Lower lobe of right lung (tissue), 2 donors: ENCODE measurements around the gene MXD3. TPM values are rescaled to one million over a fixed set of nuclear protein-coding genes. Genes with fewer than 3 reads are reported as not detected.

Source experiments
- ATAC-seq, 2 donors: fragments of 200-7000 bp; cut with Tn5 transposase; one replicate each; pipeline ENCODE4 v1.9.1; 2020 to 2022; ENCODE audit warnings: mild to moderate bottlenecking in 2 of 2, moderate library complexity in 2 of 2
- DNase-seq: peaks from one replicate; pipeline ENCODE4 v3.0.0-alpha.2; 2020
- H3K27ac ChIP-seq: fragments of 200-600 bp; one replicate; pipeline ENCODE4 v1.8.0; 2022
- H3K27me3 ChIP-seq: fragments of 200-600 bp; one replicate; pipeline ENCODE4 v1.8.0; 2022; ENCODE audit warnings: low read depth
- H3K36me3 ChIP-seq: fragments of 200-600 bp; one replicate; pipeline ENCODE4 v1.8.0; 2022; ENCODE audit warnings: mild to moderate bottlenecking
- H3K4me1 ChIP-seq: fragments of 200-600 bp; one replicate; pipeline ENCODE4 v1.8.0; 2022
- H3K4me3 ChIP-seq: fragments of 200-600 bp; one replicate; pipeline ENCODE4 v1.8.0; 2022; ENCODE audit warnings: mild to moderate bottlenecking
- H3K9me3 ChIP-seq: fragments of 200-600 bp; one replicate; pipeline ENCODE4 v1.8.0; 2022
- intact Hi-C: fragments of 100-400 bp; cut with DNase I; formaldehyde crosslinking; loops from one replicate; pipeline ENCODE4 v1.11.0; 2022
- total RNA-seq: library from RNA; stranded (reverse); fragmentation: NEBNext Ultra II Directional; extraction: Animal tissue kit (Norgen Biotek cat#: 25700); gene quantifications from one replicate; pipeline ENCODE4 v1.2.1, GENCODE V29; 2021
- TF ChIP-seq, protein P1 (sequence below): fragments of 200-600 bp; IDR thresholded peaks from one replicate; pipeline ENCODE4 v1.8.0; 2022; ENCODE audit warnings: antibody characterized with exemption, mild to moderate bottlenecking
- donor health status: DM: no; HTN: yes; CAD: no; lungs with severe emphysema.

MXD3 gene
- total RNA-seq, 1 donor from 2014 or later: 10.8 TPM

DNA sequence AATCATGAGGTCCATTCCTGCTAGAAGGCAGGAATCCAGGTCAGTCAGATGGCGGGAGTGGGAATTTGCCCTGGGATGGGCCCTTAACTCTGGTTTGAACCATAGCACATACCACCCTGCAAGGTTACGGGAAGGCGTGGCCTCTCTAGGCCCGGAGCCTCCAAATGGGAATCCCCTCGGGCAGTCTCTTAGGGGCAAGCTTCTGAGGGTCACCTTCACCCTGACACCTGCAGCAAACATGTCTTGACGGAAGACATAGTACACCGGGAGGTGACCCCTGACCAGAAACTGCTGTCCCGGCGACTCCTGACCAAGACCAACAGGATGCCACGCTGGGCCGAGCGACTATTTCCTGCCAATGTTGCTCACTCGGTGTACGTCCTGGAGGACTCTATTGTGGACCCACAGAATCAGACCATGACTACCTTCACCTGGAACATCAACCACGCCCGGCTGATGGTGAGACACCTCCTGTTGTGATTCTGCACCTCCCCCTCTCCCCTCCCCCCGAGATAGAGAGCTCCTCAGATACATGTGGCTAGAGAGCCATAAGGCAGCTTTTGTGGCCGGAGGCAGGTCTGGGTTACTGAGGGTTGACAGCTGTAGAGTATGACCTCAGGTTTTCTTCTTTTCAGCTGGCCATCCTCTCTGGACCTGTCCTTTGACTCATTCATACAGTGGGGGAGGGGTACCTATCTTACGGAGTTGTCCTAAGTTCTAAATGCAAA, 7.1 kb downstream of the MXD3 start:
- H3K9me3 ChIP-seq: no peaks in the 10 kb centered on the region
- H3K27ac ChIP-seq: peak overlapping the region; percentile 91
- peak overlapping the region; percentile 100 for H3K4me3 ChIP-seq
- TF ChIP-seq, protein P1, sequence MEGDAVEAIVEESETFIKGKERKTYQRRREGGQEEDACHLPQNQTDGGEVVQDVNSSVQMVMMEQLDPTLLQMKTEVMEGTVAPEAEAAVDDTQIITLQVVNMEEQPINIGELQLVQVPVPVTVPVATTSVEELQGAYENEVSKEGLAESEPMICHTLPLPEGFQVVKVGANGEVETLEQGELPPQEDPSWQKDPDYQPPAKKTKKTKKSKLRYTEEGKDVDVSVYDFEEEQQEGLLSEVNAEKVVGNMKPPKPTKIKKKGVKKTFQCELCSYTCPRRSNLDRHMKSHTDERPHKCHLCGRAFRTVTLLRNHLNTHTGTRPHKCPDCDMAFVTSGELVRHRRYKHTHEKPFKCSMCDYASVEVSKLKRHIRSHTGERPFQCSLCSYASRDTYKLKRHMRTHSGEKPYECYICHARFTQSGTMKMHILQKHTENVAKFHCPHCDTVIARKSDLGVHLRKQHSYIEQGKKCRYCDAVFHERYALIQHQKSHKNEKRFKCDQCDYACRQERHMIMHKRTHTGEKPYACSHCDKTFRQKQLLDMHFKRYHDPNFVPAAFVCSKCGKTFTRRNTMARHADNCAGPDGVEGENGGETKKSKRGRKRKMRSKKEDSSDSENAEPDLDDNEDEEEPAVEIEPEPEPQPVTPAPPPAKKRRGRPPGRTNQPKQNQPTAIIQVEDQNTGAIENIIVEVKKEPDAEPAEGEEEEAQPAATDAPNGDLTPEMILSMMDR: no peak
- peaks cover 78% of the 10 kb centered on the region for H3K4me1 ChIP-seq
- intact Hi-C loops: no loop called here
- no peak for ATAC-seq
- peaks cover 38% of the 10 kb centered on the region for H3K36me3 ChIP-seq
- DNase-seq: no peak
- no peaks in the 10 kb centered on the region for H3K27me3 ChIP-seq

DNA sequence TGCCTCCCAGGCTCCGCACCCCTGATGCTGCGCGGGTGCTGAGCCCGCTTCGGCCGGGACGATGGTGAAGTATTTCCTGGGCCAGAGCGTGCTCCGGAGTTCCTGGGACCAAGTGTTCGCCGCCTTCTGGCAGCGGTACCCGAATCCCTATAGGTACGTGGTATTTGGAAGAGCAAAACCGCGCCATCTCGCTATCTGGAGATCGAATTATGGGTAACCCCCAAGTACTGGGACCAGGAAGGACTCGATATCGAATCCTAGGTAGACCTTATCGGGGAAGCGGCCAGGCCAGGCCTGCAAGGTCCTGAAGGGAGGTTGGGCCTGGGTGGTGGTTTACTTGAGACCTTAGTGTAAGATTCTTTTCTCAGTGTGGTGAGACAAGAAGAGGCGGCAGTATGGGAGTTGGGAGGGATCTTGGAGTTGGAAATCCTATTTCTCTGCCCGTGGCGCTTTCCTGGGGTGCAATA, 7.7 kb downstream of the MXD3 start:
- H3K36me3 ChIP-seq: peaks cover 44% of the 10 kb centered on the region
- H3K4me3 ChIP-seq: peak overlapping the region; percentile 100
- no peaks in the 10 kb centered on the region for H3K9me3 ChIP-seq
- DNase-seq (no peak), ATAC-seq (peak in 1 of 2 donors; percentile 0)
- peaks cover 84% of the 10 kb centered on the region for H3K4me1 ChIP-seq
- intact Hi-C loops: no loop called here
- H3K27ac ChIP-seq: peak overlapping the region; percentile 91
- TF ChIP-seq, protein P1: no peak
- no peaks in the 10 kb centered on the region for H3K27me3 ChIP-seq

DNA sequence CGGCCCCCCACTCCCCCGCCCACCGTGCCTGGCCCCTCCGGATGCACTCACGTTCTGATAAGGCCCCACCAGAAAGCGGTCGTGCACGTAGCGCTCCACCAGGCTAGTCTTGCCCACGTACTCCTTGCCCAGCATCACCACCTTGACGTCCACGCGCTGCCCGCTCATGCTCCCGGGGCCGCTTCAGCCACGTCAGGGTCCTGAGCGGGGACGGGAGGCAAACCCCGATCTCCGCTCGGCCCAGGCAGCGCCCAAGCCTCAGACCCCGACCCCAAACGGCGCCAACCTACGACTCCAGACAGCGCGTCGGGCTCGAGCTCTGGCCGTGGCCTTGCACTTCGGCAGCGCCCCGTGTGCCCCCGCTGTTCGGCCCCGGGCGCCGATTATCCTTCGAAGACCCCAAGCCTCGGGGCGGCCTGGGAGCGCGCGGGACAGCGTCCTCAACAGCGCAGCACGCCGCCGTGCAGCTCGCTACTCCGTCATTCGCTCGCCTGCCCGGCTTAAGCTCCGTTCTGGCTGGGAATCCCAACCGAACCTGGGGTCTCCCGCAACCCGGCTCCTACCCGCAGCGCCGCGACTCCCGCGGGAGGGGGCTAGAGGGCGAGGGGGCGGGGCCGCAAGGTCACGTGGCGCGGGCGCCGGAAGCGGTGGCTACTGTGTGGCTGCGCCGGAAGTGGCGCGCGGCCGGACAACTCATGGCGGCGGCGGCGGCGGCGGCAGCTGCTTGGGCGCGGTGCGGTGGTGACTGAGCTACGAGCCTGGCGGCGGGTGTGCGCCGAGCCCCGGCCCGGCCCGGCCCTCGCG, 8.4 kb downstream of the MXD3 start, which contains the start of the genes PRELID1 and RAB24:
TSS of gene PRELID1 (plus strand) at position 679 of the 804 bp plus-strand sequence. CDS start 187 bp downstream, outside the sequence.
TSS of gene RAB24 (minus strand) at position 599 of the 804 bp plus-strand sequence. CDS start at position 168, 431 bp downstream.
- Histone ChIP-seq H3K36me3 (peaks cover 49% of the 10 kb centered on the region), H3K4me3 (peak within 1 kb of the TSS; percentile 100), H3K4me1 (peaks cover 84% of the 10 kb centered on the region), H3K9me3 (no peaks in the 10 kb centered on the region), H3K27ac (peak within 1 kb of the TSS; percentile 91), H3K27me3 (no peaks in the 10 kb centered on the region)
- peak; percentile 94 for DNase-seq
- intact Hi-C loops: no loop called here
- peak; percentile 89 for ATAC-seq
- TF ChIP-seq, protein P1: peak; percentile 43

DNA sequence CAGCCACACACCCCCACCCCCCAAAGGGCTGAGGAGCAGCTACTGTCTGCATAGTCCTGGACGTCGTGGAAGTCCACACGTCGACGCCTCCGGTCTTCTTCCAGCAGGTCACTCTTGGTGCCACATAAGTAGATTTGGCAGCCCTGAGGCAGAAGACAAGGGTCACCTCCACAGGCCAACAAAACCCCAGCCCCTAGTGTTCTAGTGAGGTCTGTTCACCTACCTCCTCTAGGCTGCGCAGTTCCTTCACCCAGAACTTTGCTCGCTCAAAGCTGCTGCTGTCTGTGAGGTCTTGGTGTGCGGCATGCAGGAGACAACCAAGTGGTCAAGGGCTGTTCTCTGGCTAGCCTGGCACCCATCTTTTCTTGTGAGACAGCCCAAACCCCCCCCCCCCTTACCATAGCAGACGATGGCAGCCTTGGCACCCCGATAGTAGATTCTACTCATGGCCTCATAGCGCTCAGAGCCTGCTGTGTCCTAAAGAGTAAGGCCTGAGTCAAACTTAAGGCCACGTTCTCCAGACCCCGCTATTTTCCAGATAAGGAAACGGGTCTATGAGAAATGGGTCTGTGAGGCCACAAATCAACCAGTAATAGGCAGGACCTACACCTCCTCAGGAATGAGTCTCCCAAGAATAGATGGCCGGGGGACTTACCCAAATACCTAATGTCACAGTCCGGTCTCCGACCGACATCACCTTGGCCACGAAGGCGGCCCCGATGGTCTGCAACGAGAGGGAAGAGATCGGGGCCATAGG, 9.2 kb downstream of the MXD3 start:
- TF ChIP-seq, protein P1: no peak
- DNase-seq (no peak), ATAC-seq (no peak)
- H3K4me1 ChIP-seq: peaks cover 78% of the 10 kb centered on the region
- no peaks in the 10 kb centered on the region for H3K9me3 ChIP-seq
- H3K36me3 ChIP-seq: peaks cover 47% of the 10 kb centered on the region
- intact Hi-C loops: no loop called here
- peak overlapping the region; percentile 91 for H3K27ac ChIP-seq
- H3K4me3 ChIP-seq: peak overlapping the region; percentile 100
- no peaks in the 10 kb centered on the region for H3K27me3 ChIP-seq
